ENCODE data around the gene CCDC60.

The CCDC60 gene

GRCh38 chr12:119340578-119340977, 6.0 kb downstream of the CCDC60 start:
- TF ChIP-seq EZH2phosphoT487 (IDR thresholded peaks at IDR 0.05; ENCODE audit: borderline replicate concordance, low read length) (no peak), CTCF (IDR thresholded peaks at IDR 0.05; ENCODE audit: low read depth, low read length, poor library complexity, severe bottlenecking) (no peak)
- no peaks in the 10 kb centered on the region for H3K27me3 ChIP-seq (ENCODE audit: control insufficient read depth, low read length)

GRCh38 chr12:119341020-119341419, 6.5 kb downstream of the CCDC60 start:
- H3K79me2 ChIP-seq (ENCODE audit: control insufficient read depth, low read length): no peaks in the 10 kb centered on the region
- no peak overlapping the region for H3K27ac ChIP-seq (ENCODE audit: low read depth, low read length)
- no peaks in the 10 kb centered on the region for H4K20me1 ChIP-seq (ENCODE audit: control insufficient read depth, insufficient read depth, low read depth, low read length)
- H3F3A ChIP-seq (ENCODE audit: control insufficient read depth, insufficient read depth): no peaks in the 10 kb centered on the region
- no peaks in the 10 kb centered on the region for H3K36me3 ChIP-seq (ENCODE audit: control insufficient read depth, low read length)
- H3K9me3 ChIP-seq (ENCODE audit: control insufficient read depth, insufficient read depth, low read length): no peaks in the 10 kb centered on the region
- H3K9me2 ChIP-seq (replicated peaks; ENCODE audit: control insufficient read depth, low read length): no peaks in the 10 kb centered on the region
- no peak for TF ChIP-seq EZH2phosphoT487 (IDR thresholded peaks at IDR 0.05; ENCODE audit: borderline replicate concordance, low read length)
- TF ChIP-seq CTCF (IDR thresholded peaks at IDR 0.05; ENCODE audit: low read depth, low read length, poor library complexity, severe bottlenecking): no peak
- no peak overlapping the region for H3K4me2 ChIP-seq (ENCODE audit: low read length)
- H3K4me1 ChIP-seq (ENCODE audit: control insufficient read depth, low read length): no peaks in the 10 kb centered on the region
- H3K4me3 ChIP-seq (ENCODE audit: low read length): no peak overlapping the region
- no peaks in the 10 kb centered on the region for H3K27me3 ChIP-seq (ENCODE audit: control insufficient read depth, low read length)

More at GRCh38 chr12:119340578-119340977, 6.0 kb downstream of the CCDC60 start:
- Histone ChIP-seq H3K4me1 (ENCODE audit: control insufficient read depth, low read length) (no peaks in the 10 kb centered on the region), H4K20me1 (ENCODE audit: control insufficient read depth, insufficient read depth, low read depth, low read length) (no peaks in the 10 kb centered on the region), H3K4me2 (ENCODE audit: low read length) (no peak overlapping the region), H3F3A (ENCODE audit: control insufficient read depth, insufficient read depth) (no peaks in the 10 kb centered on the region), H3K4me3 (ENCODE audit: low read length) (no peak overlapping the region), H3K36me3 (ENCODE audit: control insufficient read depth, low read length) (no peaks in the 10 kb centered on the region), H3K27ac (ENCODE audit: low read depth, low read length) (no peak overlapping the region), H3K79me2 (ENCODE audit: control insufficient read depth, low read length) (no peaks in the 10 kb centered on the region), H3K9me2 (replicated peaks; ENCODE audit: control insufficient read depth, low read length) (no peaks in the 10 kb centered on the region), H3K9me3 (ENCODE audit: control insufficient read depth, insufficient read depth, low read length) (no peaks in the 10 kb centered on the region)

GRCh38 chr12:119341988-119342387, 7.5 kb downstream of the CCDC60 start:
- no peak for TF ChIP-seq EZH2phosphoT487 (IDR thresholded peaks at IDR 0.05; ENCODE audit: borderline replicate concordance, low read length)
- TF ChIP-seq CTCF (IDR thresholded peaks at IDR 0.05; ENCODE audit: low read depth, low read length, poor library complexity, severe bottlenecking): no peak
- Histone ChIP-seq H3K4me1 (ENCODE audit: control insufficient read depth, low read length) (no peaks in the 10 kb centered on the region), H3K27me3 (ENCODE audit: control insufficient read depth, low read length) (no peaks in the 10 kb centered on the region)

GRCh38 chr12:119343130-119343529, 8.6 kb downstream of the CCDC60 start:
- Histone ChIP-seq H3K9me3 (ENCODE audit: control insufficient read depth, insufficient read depth, low read length) (no peaks in the 10 kb centered on the region), H3K4me3 (ENCODE audit: low read length) (no peak overlapping the region), H3K79me2 (ENCODE audit: control insufficient read depth, low read length) (no peaks in the 10 kb centered on the region), H3K27ac (ENCODE audit: low read depth, low read length) (no peak overlapping the region), H4K20me1 (ENCODE audit: control insufficient read depth, insufficient read depth, low read depth, low read length) (no peaks in the 10 kb centered on the region), H3K9me2 (replicated peaks; ENCODE audit: control insufficient read depth, low read length) (no peaks in the 10 kb centered on the region), H3K36me3 (ENCODE audit: control insufficient read depth, low read length) (no peaks in the 10 kb centered on the region), H3F3A (ENCODE audit: control insufficient read depth, insufficient read depth) (no peaks in the 10 kb centered on the region), H3K4me1 (ENCODE audit: control insufficient read depth, low read length) (no peaks in the 10 kb centered on the region), H3K4me2 (ENCODE audit: low read length) (no peak overlapping the region), H3K27me3 (ENCODE audit: control insufficient read depth, low read length) (no peaks in the 10 kb centered on the region)
- TF ChIP-seq EZH2phosphoT487 (IDR thresholded peaks at IDR 0.05; ENCODE audit: borderline replicate concordance, low read length): no peak
- no peak for TF ChIP-seq CTCF (IDR thresholded peaks at IDR 0.05; ENCODE audit: low read depth, low read length, poor library complexity, severe bottlenecking)

More at GRCh38 chr12:119341988-119342387, 7.5 kb downstream of the CCDC60 start:
- Histone ChIP-seq H3K4me2 (ENCODE audit: low read length) (no peak overlapping the region), H3K79me2 (ENCODE audit: control insufficient read depth, low read length) (no peaks in the 10 kb centered on the region), H3K9me2 (replicated peaks; ENCODE audit: control insufficient read depth, low read length) (no peaks in the 10 kb centered on the region), H4K20me1 (ENCODE audit: control insufficient read depth, insufficient read depth, low read depth, low read length) (no peaks in the 10 kb centered on the region), H3K4me3 (ENCODE audit: low read length) (no peak overlapping the region), H3K27ac (ENCODE audit: low read depth, low read length) (no peak overlapping the region), H3K36me3 (ENCODE audit: control insufficient read depth, low read length) (no peaks in the 10 kb centered on the region), H3K9me3 (ENCODE audit: control insufficient read depth, insufficient read depth, low read length) (no peaks in the 10 kb centered on the region), H3F3A (ENCODE audit: control insufficient read depth, insufficient read depth) (no peaks in the 10 kb centered on the region)

All from DOHH2 (cell line).